Aorta (tissue), 5 donors: ENCODE measurements around the gene TFB1M. TPM values are rescaled to one million over a fixed set of nuclear protein-coding genes. Genes with fewer than 3 reads are reported as not detected.
A peak's percentile ranks its signal among the peaks of the same experiment; 100 is the strongest.
"Not testable (repeated sequence)": the region's sequence is repeated elsewhere in the genome, so short reads cannot be mapped to it uniquely, and the experiment has no call there.

Experiments
- ATAC-seq: fragments of 200-7000 bp; cut with Tn5 transposase; one replicate; pipeline ENCODE4 v1.9.1; 2022; ENCODE audit warnings: moderate library complexity; ENCODE audit not compliant: low FRiP score
- DNase-seq, 2 donors: peaks; one replicate each; pipeline ENCODE4 v3.0.0-alpha.2; 2020
- H3K27ac ChIP-seq, 2 donors: one replicate each; pipeline ENCODE4 v1.5.1; 2013; ENCODE audit warnings: low read length in 2 of 2, mild to moderate bottlenecking in 2 of 2, moderate library complexity in 2 of 2, control low read depth in 1 of 2, inconsistent platforms in 1 of 2, low read depth in 1 of 2
- H3K27me3 ChIP-seq, 2 donors: one replicate each; pipeline ENCODE4 v1.6.1; 2013; ENCODE audit warnings: control low read depth in 1 of 2, low read length in 1 of 2, mild to moderate bottlenecking in 1 of 2, moderate library complexity in 1 of 2; ENCODE audit not compliant: insufficient read depth in 2 of 2, control insufficient read depth in 1 of 2
- H3K36me3 ChIP-seq, 2 donors: one replicate each; pipeline ENCODE4 v1.6.1; 2013; ENCODE audit warnings: control low read depth in 1 of 2, low read length in 1 of 2, mild to moderate bottlenecking in 1 of 2; ENCODE audit not compliant: insufficient read depth in 2 of 2, control insufficient read depth in 1 of 2
- H3K4me1 ChIP-seq, 2 donors: one replicate each; pipeline ENCODE4 v1.6.1; 2013; ENCODE audit warnings: low read length in 2 of 2, control low read depth in 1 of 2, mild to moderate bottlenecking in 1 of 2, moderate library complexity in 1 of 2; ENCODE audit not compliant: insufficient read depth in 2 of 2, control insufficient read depth in 1 of 2
- H3K4me3 ChIP-seq, 2 donors: one replicate each; pipeline ENCODE4 v1.5.1; 2013; ENCODE audit warnings: low read length in 2 of 2, control low read depth in 1 of 2, mild to moderate bottlenecking in 1 of 2
- H3K9me3 ChIP-seq: one replicate; pipeline ENCODE4 v1.6.1; 2013; ENCODE audit warnings: mild to moderate bottlenecking, low read length; ENCODE audit not compliant: control insufficient read depth
- WGBS, 2 donors: extraction: QIAGEN DNeasy Blood & Tissue Kit; methylation state at CpG; one replicate each; pipeline ENCODE4 v1.1.7; 2013; 5-methylcytosine and 5-hydroxymethylcytosine counted together
- intact Hi-C, 2 donors: fragments of 100-400 bp; cut with DNase I; formaldehyde crosslinking; loops; one replicate each; pipeline versions ENCODE4 v1.14.2 to v1.15.0; 2022
- long read RNA-seq, 2 donors: library from polyadenylated mRNA; unstranded; transcript quantifications; one replicate each; pipeline ENCODE4 v2.0.0, GENCODE V29; 2020 to 2021
- polyA plus RNA-seq, 2 donors: library from polyadenylated mRNA; stranded (reverse); fragments of 200-250 nt; gene quantifications; one replicate each; pipeline ENCODE4 v1.2.3, GENCODE V29; 2013
- total RNA-seq, 2 donors: library from RNA; stranded (reverse); fragmentation: NEBNext Ultra II Directional; extraction: Animal tissue kit (Norgen Biotek cat#: 25700); gene quantifications; one replicate each; pipeline ENCODE4 v1.2.1, GENCODE V29; 2021
- donor health status: healthy with polysubstance abuse.
- donor health status: Bipolar disorder and iron deficiency.
- donor health status: DM: no; HTN: no; CAD: no.
- donor health status: DM: no; HTN: no; CAD: no.
- donor health status: DM: yes; HTN: yes; CAD: no.

Gene TFB1M
- total RNA-seq (10 to 100 TPM; 16.3 to 23.8 TPM), polyA plus RNA-seq (10 to 100 TPM in 1 of 2 donors, 1 to 10 TPM in 1; 6.0 to 10.0 TPM)
- long read RNA-seq, donor 1, transcript TFB1M-201 (7 exons, 1,424 nt): major isoform, 15 of 34 reads
- long read RNA-seq, donor 1, partial matches to known transcripts: 13 of 34 reads
- long read RNA-seq, donor 1, other reads (novel, unspliced or antisense): 6 of 34 reads
- long read RNA-seq, donor 2, partial matches to known transcripts: 1 of 12 reads
- long read RNA-seq, donor 2, other reads (novel, unspliced or antisense): 8 of 12 reads

GRCh38 chr6:155314092-155314772 is at the start of gene TFB1M:
TFB1M (minus strand) TSS chr6:155314484; CDS start chr6:155314428, 56 bp downstream.
- peak; percentile 99 for DNase-seq
- H3K36me3 ChIP-seq: no peaks in the 10 kb centered on the region
- peak; percentile 100 for ATAC-seq
- H3K27me3 ChIP-seq: no peaks in the 10 kb centered on the region
- H3K9me3 ChIP-seq: no peaks in the 10 kb centered on the region
- peak within 1 kb of the TSS; percentile 51 to 85 for H3K4me3 ChIP-seq
- intact Hi-C loops: no loop called here
- peaks cover 0 to 2% of the 10 kb centered on the region in 2 donors for H3K4me1 ChIP-seq
- H3K27ac ChIP-seq: peak within 1 kb of the TSS in 1 of 2 donors; percentile 65
- 0 to 1% methylated on average over 51 to 52 of the region's 52 CpGs for WGBS, 2 donors

DNA sequence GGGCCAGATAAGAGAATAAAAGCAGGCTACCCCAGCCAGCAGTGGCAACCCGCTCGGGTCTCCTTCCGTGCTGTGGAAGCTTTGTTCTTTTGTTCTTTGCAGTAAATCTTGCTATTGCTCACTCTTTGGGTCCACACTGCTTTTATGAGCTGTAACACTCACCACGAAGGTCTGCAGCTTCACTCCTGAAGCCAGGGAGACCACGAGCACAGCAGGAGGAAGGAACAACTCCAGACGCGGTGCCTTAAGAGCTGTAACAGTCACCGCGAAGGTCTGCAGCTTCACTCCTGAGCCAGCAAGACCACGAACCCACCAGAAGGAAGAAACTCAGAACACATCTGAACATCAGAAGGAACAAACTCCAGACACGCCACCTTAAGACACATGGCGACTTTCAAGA is 49.7 kb upstream of the TFB1M start:
- intact Hi-C loops, H3K36me3 ChIP-seq, H3K9me3 ChIP-seq, H3K27ac ChIP-seq, H3K4me1 ChIP-seq, ATAC-seq, DNase-seq, H3K27me3 ChIP-seq, H3K4me3 ChIP-seq: not testable (repeated sequence)
- WGBS, 2 donors: 78 to 79% methylated on average over 12 of the region's 12 CpGs

GRCh38 chr6:155362968-155363632 is 48.8 kb upstream of the TFB1M start:
- H3K27ac ChIP-seq, DNase-seq, H3K4me1 ChIP-seq, H3K27me3 ChIP-seq, ATAC-seq, H3K4me3 ChIP-seq, intact Hi-C loops, H3K36me3 ChIP-seq, H3K9me3 ChIP-seq: not testable (repeated sequence)
- WGBS, 2 donors: 96 to 97% methylated on average over 27 to 39 of the region's 39 CpGs

- H3K4me1 ChIP-seq: no peaks in the 10 kb centered on the region
- H3K4me3 ChIP-seq: no peak overlapping the region
- DNase-seq (no peak), ATAC-seq (no peak)
- no peaks in the 10 kb centered on the region for H3K36me3 ChIP-seq
- intact Hi-C loops: no loop called here
- H3K27ac ChIP-seq: no peak overlapping the region
- no peaks in the 10 kb centered on the region for H3K27me3 ChIP-seq
- H3K9me3 ChIP-seq: peaks cover 6% of the 10 kb centered on the region
These were observed 39.9 kb upstream of the TFB1M start for GRCh38 chr6:155354167-155354566.

DNA sequence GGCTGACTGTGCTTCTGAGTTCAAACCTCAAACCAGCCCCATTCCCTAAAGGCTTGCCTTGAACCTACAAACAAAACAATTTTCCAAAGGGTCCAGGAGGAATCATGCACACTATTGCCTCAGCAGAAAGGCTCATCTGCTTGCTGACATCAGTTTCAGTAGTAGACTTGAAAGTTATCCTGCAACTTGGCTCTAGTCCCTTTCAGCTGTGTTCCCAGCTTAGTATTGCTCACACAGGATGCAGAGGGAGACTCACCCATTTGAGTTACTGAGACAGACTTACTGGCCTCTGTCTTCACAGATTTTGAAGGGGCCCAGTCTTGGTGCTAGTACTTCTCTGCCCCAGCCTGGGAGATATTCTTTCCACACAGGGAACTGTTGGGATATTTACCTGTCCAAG is 38.5 kb upstream of the TFB1M start:
- H3K9me3 ChIP-seq: peaks cover 9% of the 10 kb centered on the region
- H3K36me3 ChIP-seq: no peaks in the 10 kb centered on the region
- ATAC-seq: no peak
- no peaks in the 10 kb centered on the region for H3K4me1 ChIP-seq
- no peak overlapping the region for H3K4me3 ChIP-seq
- H3K27ac ChIP-seq: no peak overlapping the region
- no peak for DNase-seq
- intact Hi-C loops: no loop called here
- no peaks in the 10 kb centered on the region for H3K27me3 ChIP-seq

DNA sequence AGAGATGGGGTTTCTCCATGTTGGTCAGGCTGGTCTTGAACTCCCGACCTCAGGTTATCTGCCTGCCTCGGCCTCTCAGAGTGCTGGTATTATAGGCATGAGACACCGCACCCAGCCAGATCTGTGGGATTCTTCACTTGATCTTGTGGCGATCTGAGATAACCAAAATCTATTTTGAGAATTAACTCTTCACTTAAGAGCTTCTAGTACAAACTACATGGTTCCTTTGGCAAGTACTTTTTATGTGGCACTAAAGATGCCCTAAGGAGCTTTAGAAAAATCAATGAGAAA is 37.8 kb upstream of the TFB1M start:
- Histone ChIP-seq H3K27me3 (no peaks in the 10 kb centered on the region), H3K27ac (no peak overlapping the region), H3K4me1 (no peaks in the 10 kb centered on the region), H3K36me3 (no peaks in the 10 kb centered on the region), H3K9me3 (peaks cover 9% of the 10 kb centered on the region), H3K4me3 (no peak overlapping the region)
- intact Hi-C loops: no loop called here
- WGBS, 2 donors: 80 to 85% methylated on average over 4 of the region's 4 CpGs
- DNase-seq (no peak), ATAC-seq (no peak)

DNA sequence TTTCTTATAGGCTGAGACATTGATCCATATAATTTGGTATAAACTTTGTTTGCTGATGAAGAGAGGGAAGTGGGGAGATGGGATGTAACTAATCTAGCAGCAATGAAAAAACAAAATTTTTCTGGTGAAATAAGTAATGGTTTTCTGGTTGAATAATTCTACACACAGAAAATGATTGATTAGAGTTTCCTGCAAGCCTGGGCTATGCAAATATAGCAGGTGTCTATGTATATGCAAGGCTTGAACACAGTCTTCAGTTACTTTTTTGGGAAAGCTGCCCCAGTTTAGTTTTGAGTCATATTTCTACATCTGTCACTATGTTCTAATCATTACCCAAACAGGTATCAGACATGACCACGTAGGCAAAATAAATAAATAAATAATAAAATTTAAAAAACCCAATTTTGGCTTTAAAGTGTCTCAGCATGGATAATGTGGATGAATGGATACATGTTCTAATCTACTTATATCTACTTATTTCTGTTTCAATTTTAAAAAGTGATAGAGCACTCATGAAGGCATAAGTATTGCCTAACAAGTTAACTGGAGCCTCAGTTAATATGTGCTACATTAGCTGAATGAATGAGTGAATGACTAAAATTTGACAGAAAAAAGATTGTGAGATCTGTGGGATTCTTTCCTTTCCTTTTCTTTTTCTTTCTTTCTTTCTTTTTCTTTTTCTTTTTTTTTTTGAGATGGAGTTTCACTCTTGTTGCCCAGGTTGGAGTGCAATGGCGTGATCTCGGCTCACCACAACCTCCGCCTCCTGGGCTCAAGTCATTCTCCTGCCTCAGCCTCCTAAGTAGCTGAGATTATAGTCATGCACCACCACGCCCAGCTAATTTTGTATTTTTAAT is 37.2 kb upstream of the TFB1M start:
- Histone ChIP-seq H3K9me3 (peaks cover 9% of the 10 kb centered on the region), H3K27me3 (no peaks in the 10 kb centered on the region), H3K4me3 (no peak overlapping the region), H3K4me1 (no peaks in the 10 kb centered on the region), H3K27ac (no peak overlapping the region), H3K36me3 (no peaks in the 10 kb centered on the region)
- 81 to 84% methylated on average over 5 of the region's 5 CpGs for WGBS, 2 donors
- ATAC-seq (no peak), DNase-seq (no peak)
- intact Hi-C loops: no loop called here

DNA sequence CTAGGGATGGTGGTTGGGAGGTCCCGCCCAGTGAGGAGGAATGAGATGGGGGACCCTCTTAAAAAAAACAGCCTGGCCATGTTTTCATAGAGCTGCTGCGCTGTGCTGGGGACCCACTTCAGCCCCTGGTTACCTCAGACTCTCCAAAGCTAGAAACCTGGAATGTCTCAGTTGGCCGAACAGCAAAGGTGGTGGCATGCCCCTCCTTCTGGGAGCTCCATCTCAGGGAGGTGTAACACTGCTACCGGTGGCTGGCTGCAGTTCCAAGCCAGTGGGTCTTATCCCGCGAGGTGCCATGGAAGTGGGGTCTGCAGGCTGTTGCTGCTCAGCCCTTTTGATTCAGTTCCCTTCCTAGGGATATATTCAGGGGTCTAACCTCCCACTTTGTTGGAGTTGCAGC is 35.7 kb upstream of the TFB1M start:
- Histone ChIP-seq H3K4me1 (no peaks in the 10 kb centered on the region), H3K4me3 (no peak overlapping the region), H3K36me3 (no peaks in the 10 kb centered on the region), H3K27me3 (no peaks in the 10 kb centered on the region), H3K27ac (no peak overlapping the region), H3K9me3 (peaks cover 9% of the 10 kb centered on the region)
- WGBS, 2 donors: 86 to 94% methylated on average over 6 of the region's 6 CpGs
- ATAC-seq (no peak), DNase-seq (no peak)
- intact Hi-C loops: no loop called here
